Neural cell (in vitro differentiated cells): Measurements from ENCODE around the gene SIGLEC1. TPM values are rescaled to one million over a fixed set of nuclear protein-coding genes. Genes with fewer than 3 reads are reported as not detected.

ENCODE experiments used
- H2AFZ ChIP-seq: fragments of 200-600, 300-800 bp; sonication (generic), shearing (Covaris generic); 2 replicates; pipeline ENCODE4 v1.6.0; 2014; ENCODE audit warnings: low read depth, mild to moderate bottlenecking, antibody characterized with exemption, low read length, moderate library complexity
- H3F3A ChIP-seq: fragments of 200-600 bp; shearing (Covaris generic); 2 replicates; pipeline ENCODE4 v1.6.1; 2016; ENCODE audit warnings: mild to moderate bottlenecking, moderate library complexity, mixed read lengths, antibody characterized with exemption, low read length; ENCODE audit not compliant: insufficient read depth, poor library complexity, severe bottlenecking
- H3K27ac ChIP-seq: fragments of 200-600, 300-800 bp; sonication (generic), shearing (Covaris generic); 2 replicates; pipeline ENCODE4 v1.5.1; 2014; ENCODE audit warnings: mild to moderate bottlenecking, low read length, moderate library complexity
- H3K27me3 ChIP-seq: fragments of 300-800, 200-600 bp; sonication (generic), shearing (Covaris generic); 2 replicates; pipeline ENCODE4 v1.6.0; 2014; ENCODE audit warnings: mild to moderate bottlenecking, low read depth, low read length, moderate library complexity; ENCODE audit not compliant: insufficient read depth
- H3K36me3 ChIP-seq: fragments of 300-800, 200-600 bp; sonication (generic), shearing (Covaris generic); 2 replicates; pipeline ENCODE4 v1.5.1; 2014; ENCODE audit warnings: mild to moderate bottlenecking, antibody characterized with exemption, low read length, moderate library complexity; ENCODE audit not compliant: insufficient read depth
- H3K4me2 ChIP-seq: fragments of 300-800, 200-600 bp; sonication (generic), shearing (Covaris generic); 2 replicates; pipeline ENCODE4 v1.6.0; 2014; ENCODE audit warnings: mild to moderate bottlenecking, low read length
- H3K4me3 ChIP-seq: fragments of 300-800, 200-600 bp; sonication (generic), shearing (Covaris generic); 2 replicates; pipeline ENCODE4 v1.5.1; 2014; ENCODE audit warnings: mild to moderate bottlenecking, low read length, moderate library complexity
- H3K79me2 ChIP-seq: fragments of 200-600 bp; shearing (Covaris generic); replicated peaks from 2 replicates; pipeline ENCODE4 v1.6.0; 2014; ENCODE audit warnings: mild to moderate bottlenecking, low read length, moderate library complexity; ENCODE audit not compliant: insufficient read depth
- H3K9ac ChIP-seq: fragments of 300-800, 200-600 bp; sonication (generic), shearing (Covaris generic); 2 replicates; pipeline ENCODE4 v1.6.1; 2016; ENCODE audit warnings: mild to moderate bottlenecking, low read length, mixed read lengths
- H3K9me2 ChIP-seq: fragments of 200-600 bp; shearing (Covaris generic); 2 replicates; pipeline ENCODE4 v1.6.1; 2016; ENCODE audit warnings: mild to moderate bottlenecking, low read length, mixed read lengths; ENCODE audit not compliant: insufficient read depth
- H3K9me3 ChIP-seq: fragments of 200-600, 300-800 bp; sonication (generic), shearing (Covaris generic); 2 replicates; pipeline ENCODE4 v1.6.1; 2016; ENCODE audit warnings: mild to moderate bottlenecking, mixed run types, low read length, moderate library complexity, mixed read lengths
- H4K20me1 ChIP-seq: fragments of 200-600 bp; shearing (Covaris generic); 2 replicates; pipeline ENCODE4 v1.6.1; 2016; ENCODE audit warnings: mild to moderate bottlenecking, mixed run types; ENCODE audit not compliant: insufficient read depth
- EP300 ChIP-seq: fragments of 450-650 bp; conservative IDR thresholded peaks from 2 replicates; pipeline ENCODE4 v1.6.1; 2014; ENCODE audit warnings: antibody characterized with exemption, mild to moderate bottlenecking, moderate library complexity; ENCODE audit not compliant: poor library complexity, severe bottlenecking
- EZH2 ChIP-seq: fragments of 200-600, 300-800 bp; shearing (Covaris generic), sonication (generic); IDR thresholded peaks from 2 replicates; pipeline ENCODE4 v1.6.1; 2014; ENCODE audit warnings: antibody characterized with exemption, low read length, borderline replicate concordance, mild to moderate bottlenecking; ENCODE audit not compliant: insufficient read depth, poor library complexity, severe bottlenecking
- POLR2AphosphoS5 ChIP-seq: IDR thresholded peaks from 2 replicates; pipeline ENCODE4 v1.6.1; 2012
- RAD21 ChIP-seq: fragments of 450-650 bp; conservative IDR thresholded peaks from 2 replicates; pipeline ENCODE4 v1.6.1; 2014; ENCODE audit warnings: antibody characterized with exemption, mild to moderate bottlenecking, moderate library complexity
- SMC3 ChIP-seq: fragments of 450-650 bp; conservative IDR thresholded peaks from 2 replicates; pipeline ENCODE4 v1.6.1; 2014; ENCODE audit warnings: antibody characterized with exemption, mild to moderate bottlenecking, moderate library complexity; ENCODE audit not compliant: poor library complexity
- TAF1 ChIP-seq: IDR thresholded peaks from 2 replicates; pipeline ENCODE4 v1.6.1; 2012; ENCODE audit warnings: low read depth
- polyA plus RNA-seq: library from polyadenylated mRNA; depleted of rRNA; stranded (reverse); fragments of >200 nt; gene quantifications from 2 replicates; pipeline ENCODE4 v1.2.3, GENCODE V29; 2014
- TF ChIP-seq, protein P1 (sequence below): fragments of 450-650 bp; IDR thresholded peaks from 2 replicates; pipeline ENCODE4 v1.5.1; 2014; ENCODE audit warnings: antibody characterized with exemption, mild to moderate bottlenecking, moderate library complexity; ENCODE audit not compliant: poor library complexity, severe bottlenecking
- TF ChIP-seq, protein P2 (sequence below): IDR thresholded peaks from 2 replicates; pipeline ENCODE4 v1.6.1; 2012; ENCODE audit warnings: borderline replicate concordance

The SIGLEC1 gene
- polyA plus RNA-seq, 1 donor from 2014 or later: 0.12 TPM

DNA sequence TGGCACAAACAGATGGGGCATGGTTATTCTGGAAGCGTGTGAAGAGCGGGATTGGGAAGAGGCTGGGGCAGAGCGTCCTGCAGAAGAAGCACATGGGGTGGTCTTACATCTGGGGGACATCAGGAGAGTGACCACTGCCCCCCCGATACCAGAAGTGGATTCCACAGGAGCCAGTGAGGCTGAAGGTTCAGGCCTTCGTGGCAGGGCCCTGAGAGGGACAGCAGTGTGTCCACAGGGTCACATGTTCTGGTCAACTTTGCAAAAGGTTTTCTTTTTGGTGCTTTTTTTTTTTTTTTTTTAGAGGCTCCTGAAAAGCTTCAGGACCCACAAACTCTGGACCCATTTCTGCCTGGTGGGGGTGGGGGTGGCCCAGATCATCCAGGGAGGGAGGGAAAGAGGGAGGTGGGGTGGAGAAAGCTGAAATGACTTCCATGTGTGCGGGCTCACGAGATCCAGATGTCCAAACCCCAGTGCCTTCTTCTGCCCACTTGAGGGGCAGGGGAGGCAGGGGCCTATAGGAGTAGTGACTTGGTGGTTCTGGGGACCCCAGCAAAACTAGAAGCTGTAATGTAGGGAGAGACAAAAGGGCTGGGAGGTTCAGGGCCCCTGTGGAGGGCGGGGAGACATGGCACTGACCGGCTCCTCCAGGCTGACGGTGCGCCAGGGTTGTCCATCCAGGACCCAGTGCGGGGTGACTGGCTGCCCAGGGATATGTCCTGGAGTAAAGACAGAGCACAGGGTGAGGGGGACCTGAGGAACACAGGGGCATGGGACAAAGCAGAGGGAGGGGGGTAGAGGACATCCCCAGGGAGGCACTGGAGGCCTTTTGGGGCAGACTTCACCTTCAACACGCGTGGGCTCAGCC is 33.3 kb downstream of the SIGLEC1 start:
- H3K9me3 ChIP-seq: no peaks in the 10 kb centered on the region
- no peaks in the 10 kb centered on the region for H3K9me2 ChIP-seq
- H3K27me3 ChIP-seq: peaks cover 32% of the 10 kb centered on the region
- no peak overlapping the region for H3K9ac ChIP-seq
- H3K4me3 ChIP-seq: no peak overlapping the region
- H2AFZ ChIP-seq: no peak overlapping the region
- no peak overlapping the region for H3K4me2 ChIP-seq
- no peaks in the 10 kb centered on the region for H3K79me2 ChIP-seq
- H3K27ac ChIP-seq: no peak overlapping the region
- H3F3A ChIP-seq: no peaks in the 10 kb centered on the region
- H4K20me1 ChIP-seq: no peaks in the 10 kb centered on the region
- H3K36me3 ChIP-seq: no peaks in the 10 kb centered on the region
- no peak for TF ChIP-seq EP300
- TF ChIP-seq POLR2AphosphoS5: no peak
- no peak for TF ChIP-seq SMC3
- TF ChIP-seq, protein P1, sequence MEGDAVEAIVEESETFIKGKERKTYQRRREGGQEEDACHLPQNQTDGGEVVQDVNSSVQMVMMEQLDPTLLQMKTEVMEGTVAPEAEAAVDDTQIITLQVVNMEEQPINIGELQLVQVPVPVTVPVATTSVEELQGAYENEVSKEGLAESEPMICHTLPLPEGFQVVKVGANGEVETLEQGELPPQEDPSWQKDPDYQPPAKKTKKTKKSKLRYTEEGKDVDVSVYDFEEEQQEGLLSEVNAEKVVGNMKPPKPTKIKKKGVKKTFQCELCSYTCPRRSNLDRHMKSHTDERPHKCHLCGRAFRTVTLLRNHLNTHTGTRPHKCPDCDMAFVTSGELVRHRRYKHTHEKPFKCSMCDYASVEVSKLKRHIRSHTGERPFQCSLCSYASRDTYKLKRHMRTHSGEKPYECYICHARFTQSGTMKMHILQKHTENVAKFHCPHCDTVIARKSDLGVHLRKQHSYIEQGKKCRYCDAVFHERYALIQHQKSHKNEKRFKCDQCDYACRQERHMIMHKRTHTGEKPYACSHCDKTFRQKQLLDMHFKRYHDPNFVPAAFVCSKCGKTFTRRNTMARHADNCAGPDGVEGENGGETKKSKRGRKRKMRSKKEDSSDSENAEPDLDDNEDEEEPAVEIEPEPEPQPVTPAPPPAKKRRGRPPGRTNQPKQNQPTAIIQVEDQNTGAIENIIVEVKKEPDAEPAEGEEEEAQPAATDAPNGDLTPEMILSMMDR: no peak
- TF ChIP-seq TAF1: no peak
- no peak for TF ChIP-seq EZH2
- TF ChIP-seq, protein P2, sequence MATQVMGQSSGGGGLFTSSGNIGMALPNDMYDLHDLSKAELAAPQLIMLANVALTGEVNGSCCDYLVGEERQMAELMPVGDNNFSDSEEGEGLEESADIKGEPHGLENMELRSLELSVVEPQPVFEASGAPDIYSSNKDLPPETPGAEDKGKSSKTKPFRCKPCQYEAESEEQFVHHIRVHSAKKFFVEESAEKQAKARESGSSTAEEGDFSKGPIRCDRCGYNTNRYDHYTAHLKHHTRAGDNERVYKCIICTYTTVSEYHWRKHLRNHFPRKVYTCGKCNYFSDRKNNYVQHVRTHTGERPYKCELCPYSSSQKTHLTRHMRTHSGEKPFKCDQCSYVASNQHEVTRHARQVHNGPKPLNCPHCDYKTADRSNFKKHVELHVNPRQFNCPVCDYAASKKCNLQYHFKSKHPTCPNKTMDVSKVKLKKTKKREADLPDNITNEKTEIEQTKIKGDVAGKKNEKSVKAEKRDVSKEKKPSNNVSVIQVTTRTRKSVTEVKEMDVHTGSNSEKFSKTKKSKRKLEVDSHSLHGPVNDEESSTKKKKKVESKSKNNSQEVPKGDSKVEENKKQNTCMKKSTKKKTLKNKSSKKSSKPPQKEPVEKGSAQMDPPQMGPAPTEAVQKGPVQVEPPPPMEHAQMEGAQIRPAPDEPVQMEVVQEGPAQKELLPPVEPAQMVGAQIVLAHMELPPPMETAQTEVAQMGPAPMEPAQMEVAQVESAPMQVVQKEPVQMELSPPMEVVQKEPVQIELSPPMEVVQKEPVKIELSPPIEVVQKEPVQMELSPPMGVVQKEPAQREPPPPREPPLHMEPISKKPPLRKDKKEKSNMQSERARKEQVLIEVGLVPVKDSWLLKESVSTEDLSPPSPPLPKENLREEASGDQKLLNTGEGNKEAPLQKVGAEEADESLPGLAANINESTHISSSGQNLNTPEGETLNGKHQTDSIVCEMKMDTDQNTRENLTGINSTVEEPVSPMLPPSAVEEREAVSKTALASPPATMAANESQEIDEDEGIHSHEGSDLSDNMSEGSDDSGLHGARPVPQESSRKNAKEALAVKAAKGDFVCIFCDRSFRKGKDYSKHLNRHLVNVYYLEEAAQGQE: no peak

DNA sequence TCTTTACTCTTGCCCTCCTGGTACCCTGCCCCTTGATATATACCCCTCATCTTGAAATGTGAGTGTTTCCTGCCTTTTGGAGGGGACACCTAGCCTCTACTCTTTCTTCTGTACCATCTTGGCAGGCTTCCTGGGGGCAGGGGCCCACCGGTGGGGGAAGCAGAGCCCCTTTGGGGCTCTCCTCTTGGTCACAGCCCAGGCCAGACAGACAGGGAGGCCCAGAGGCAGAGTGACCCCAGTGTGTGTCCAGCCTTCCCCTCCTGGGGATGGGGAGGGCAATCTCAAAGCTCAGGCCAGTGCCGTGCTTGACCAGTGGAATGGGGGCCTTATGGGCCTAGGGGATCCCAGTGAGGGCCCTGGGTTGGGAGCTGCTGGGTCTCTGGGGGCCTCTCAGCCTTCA is 34.2 kb downstream of the SIGLEC1 start:
- Histone ChIP-seq H3K36me3 (no peaks in the 10 kb centered on the region), H3K9ac (no peak overlapping the region), H3K9me3 (no peaks in the 10 kb centered on the region), H3K27ac (no peak overlapping the region), H3K4me3 (no peak overlapping the region), H3F3A (no peaks in the 10 kb centered on the region), H4K20me1 (no peaks in the 10 kb centered on the region), H3K9me2 (no peaks in the 10 kb centered on the region), H3K4me2 (no peak overlapping the region), H3K27me3 (peaks cover 35% of the 10 kb centered on the region), H3K79me2 (no peaks in the 10 kb centered on the region), H2AFZ (no peak overlapping the region)
- TF ChIP-seq RAD21 (no peak), TAF1 (no peak), EZH2 (no peak), SMC3 (no peak), POLR2AphosphoS5 (no peak)
- TF ChIP-seq, protein P1: no peak
